NCI-H1930 (cell line): ENCODE results near the gene RETREG3.
A peak's percentile ranks its signal among the peaks of the same experiment; 100 is the strongest.

ENCODE experiments used
- DNase-seq, 2 experiments: peaks; one replicate each; lab custom pipeline; 2025; lab: John Stamatoyannopoulos, UW

RETREG3 gene

GRCh38 chr17:42531455-42532354, 77.5 kb downstream of the RETREG3 start:
- DNase-seq: peak; percentile 15 to 50

GRCh38 chr17:42530952-42531454, 78.2 kb downstream of the RETREG3 start:
- peak in 1 of 2 experiments; percentile 6 for DNase-seq
